Hepatocyte (in vitro differentiated cells): Measurements from ENCODE around the gene PPP2R1A. TPM values are rescaled to one million over a fixed set of nuclear protein-coding genes. Genes with fewer than 3 reads are reported as not detected.

Experiments
- DNase-seq: peaks from one replicate; pipeline ENCODE4 v3.0.0-alpha.2; 2016; ENCODE audit warnings: low spot score
- H2AFZ ChIP-seq: fragments of 200-600 bp; sonication (generic); 2 replicates; pipeline ENCODE4 v1.6.0; 2016; ENCODE audit warnings: antibody characterized with exemption, mild to moderate bottlenecking
- H3K27ac ChIP-seq: fragments of 200-600 bp; sonication (generic); 2 replicates; pipeline ENCODE4 v1.5.1; 2016; ENCODE audit warnings: mild to moderate bottlenecking
- H3K27me3 ChIP-seq: fragments of 200-600 bp; sonication (generic); 2 replicates; pipeline ENCODE4 v1.6.1; 2016
- H3K36me3 ChIP-seq: fragments of 200-600 bp; sonication (generic); replicated peaks from 2 replicates; pipeline ENCODE4 v1.5.1; 2016; ENCODE audit warnings: low read depth; ENCODE audit not compliant: insufficient read depth
- H3K4me1 ChIP-seq: fragments of 200-600 bp; sonication (generic); 2 replicates; pipeline ENCODE4 v1.5.1; 2016; ENCODE audit warnings: mild to moderate bottlenecking, moderate library complexity; ENCODE audit not compliant: insufficient read depth
- H3K4me2 ChIP-seq: fragments of 200-600 bp; sonication (generic); 2 replicates; pipeline ENCODE4 v1.6.0; 2016
- H3K4me3 ChIP-seq: fragments of 200-600 bp; sonication (generic); 2 replicates; pipeline ENCODE4 v1.5.1; 2016; ENCODE audit warnings: mild to moderate bottlenecking
- H3K79me2 ChIP-seq: fragments of 200-600 bp; sonication (generic); 2 replicates; pipeline ENCODE4 v1.6.0; 2017; ENCODE audit warnings: mild to moderate bottlenecking
- H3K9me2 ChIP-seq: fragments of 200-600 bp; sonication (generic); replicated peaks from 2 replicates; pipeline ENCODE4 v1.6.0; 2017; ENCODE audit warnings: mild to moderate bottlenecking; ENCODE audit not compliant: insufficient read depth
- H3K9me3 ChIP-seq: fragments of 200-600 bp; sonication (generic); 2 replicates; pipeline ENCODE4 v1.5.1; 2016; ENCODE audit warnings: low read depth, mild to moderate bottlenecking
- H4K20me1 ChIP-seq: fragments of 200-600 bp; sonication (generic); 2 replicates; pipeline ENCODE4 v1.6.0; 2016; ENCODE audit warnings: mild to moderate bottlenecking; ENCODE audit not compliant: insufficient read depth, poor library complexity, severe bottlenecking
- CTCF ChIP-seq: fragments of 200-600 bp; sonication (generic); IDR thresholded peaks from 2 replicates; pipeline ENCODE4 v1.5.1; 2016; ENCODE audit warnings: antibody characterized with exemption, mild to moderate bottlenecking; ENCODE audit not compliant: poor library complexity
- EZH2 ChIP-seq: fragments of 200-600 bp; sonication (generic); IDR thresholded peaks from 2 replicates; pipeline ENCODE4 v1.6.1; 2016; ENCODE audit warnings: antibody characterized with exemption, mild to moderate bottlenecking, borderline replicate concordance
- EZH2phosphoT487 ChIP-seq: fragments of 200-600 bp; sonication (generic); IDR thresholded peaks from one replicate; pipeline ENCODE4 v1.6.1; 2018; ENCODE audit warnings: antibody characterized with exemption, mild to moderate bottlenecking, low read depth, moderate library complexity; ENCODE audit not compliant: unreplicated experiment, severe bottlenecking
- WGBS: methylation state at CpG from one replicate; pipeline ENCODE4 v1.1.6; 2016; ENCODE audit warnings: low lambda C conversion rate; ENCODE audit errors: missing lambda C conversion rate; 5-methylcytosine and 5-hydroxymethylcytosine counted together
- polyA plus RNA-seq: library from polyadenylated mRNA; unstranded; fragments of >200 nt; fragmentation: Nextera tagmentation; extraction: Ambion mirVana; gene quantifications from 2 replicates; pipeline ENCODE4 v1.2.1, GENCODE V29; 2016
- total RNA-seq: library from RNA; depleted of rRNA; stranded (reverse); fragments of >200 nt; gene quantifications from 2 replicates; pipeline ENCODE4 v1.2.3, GENCODE V29; 2014

PPP2R1A gene
- total and polyA plus RNA-seq, 2 experiments from 2014 or later: 181 to 283 TPM

GRCh38 chr19:52196256-52196967 lies 6.6 kb downstream of the PPP2R1A start:
- DNase-seq: no peak
- Histone ChIP-seq H3K27me3 (no peaks in the 10 kb centered on the region), H3K4me1 (peaks cover 6% of the 10 kb centered on the region), H3K79me2 (peaks cover 99% of the 10 kb centered on the region), H3K36me3 (no peaks in the 10 kb centered on the region), H4K20me1 (peaks cover 99% of the 10 kb centered on the region), H3K4me2 (no peak overlapping the region), H3K9me2 (no peaks in the 10 kb centered on the region), H3K4me3 (no peak overlapping the region), H2AFZ (no peak overlapping the region), H3K9me3 (no peaks in the 10 kb centered on the region), H3K27ac (no peak overlapping the region)
- TF ChIP-seq EZH2 (no peak), CTCF (no peak), EZH2phosphoT487 (no peak)
- 95% methylated on average over 5 of the region's 5 CpGs for WGBS

- no peaks in the 10 kb centered on the region for H3K4me1 ChIP-seq
- H3K27me3 ChIP-seq: no peaks in the 10 kb centered on the region
- DNase-seq: no peak
- H3K9me2 ChIP-seq: no peaks in the 10 kb centered on the region
- TF ChIP-seq EZH2phosphoT487 (no peak), CTCF (no peak), EZH2 (no peak)
- no peaks in the 10 kb centered on the region for H3K36me3 ChIP-seq
- no peak overlapping the region for H3K4me3 ChIP-seq
- H2AFZ ChIP-seq: no peak overlapping the region
- peaks cover 93% of the 10 kb centered on the region for H4K20me1 ChIP-seq
- H3K4me2 ChIP-seq: no peak overlapping the region
- no peak overlapping the region for H3K27ac ChIP-seq
- no peaks in the 10 kb centered on the region for H3K9me3 ChIP-seq
- H3K79me2 ChIP-seq: peaks cover 99% of the 10 kb centered on the region
- 92% methylated on average over 3 of the region's 3 CpGs for WGBS
Observed at GRCh38 chr19:52197964-52198363, 8.1 kb downstream of the PPP2R1A start.

GRCh38 chr19:52198678-52199077 lies 8.8 kb downstream of the PPP2R1A start:
- H3K27me3 ChIP-seq: no peaks in the 10 kb centered on the region
- H3K9me3 ChIP-seq: no peaks in the 10 kb centered on the region
- H3K79me2 ChIP-seq: peaks cover 99% of the 10 kb centered on the region
- no peak overlapping the region for H3K4me2 ChIP-seq
- TF ChIP-seq EZH2: no peak
- no peak for TF ChIP-seq CTCF
- no peak for TF ChIP-seq EZH2phosphoT487
- peaks cover 86% of the 10 kb centered on the region for H4K20me1 ChIP-seq
- no peak overlapping the region for H3K27ac ChIP-seq
- no peak overlapping the region for H3K4me3 ChIP-seq
- WGBS: 86% methylated on average over 3 of the region's 3 CpGs
- DNase-seq: no peak
- H3K9me2 ChIP-seq: no peaks in the 10 kb centered on the region
- no peaks in the 10 kb centered on the region for H3K36me3 ChIP-seq
- no peak overlapping the region for H2AFZ ChIP-seq
- H3K4me1 ChIP-seq: no peaks in the 10 kb centered on the region
